Bronchial epithelial cell (primary cell): ENCODE results near the gene GRIK4. TPM values are rescaled to one million over a fixed set of nuclear protein-coding genes. Genes with fewer than 3 reads are reported as not detected.

ENCODE experiments used
- DNase-seq: peaks from one replicate; pipeline ENCODE4 v3.0.0-alpha.2; 2010; ENCODE audit warnings: low read depth
- FAIRE-seq: peaks from 2 replicates; lab custom pipeline; 2011; peaks lifted over from hg19 to GRCh38; lab: Jason Lieb, UNC
- H3K27me3 ChIP-seq: 2 replicates; pipeline ENCODE4 v1.5.1; 2011; ENCODE audit warnings: low read length; ENCODE audit not compliant: control insufficient read depth, insufficient read depth
- H3K36me3 ChIP-seq: 2 replicates; pipeline ENCODE4 v1.5.1; 2011; ENCODE audit warnings: low read length; ENCODE audit not compliant: control insufficient read depth, insufficient read depth
- H3K4me3 ChIP-seq: 2 replicates; pipeline ENCODE4 v1.5.1; 2011; ENCODE audit warnings: mild to moderate bottlenecking, low read depth, low read length, control low read depth
- total RNA-seq: library from RNA; depleted of rRNA; stranded (reverse); fragments of >200 nt; gene quantifications from 2 replicates; pipeline ENCODE4 v1.2.1, GENCODE V29; 2014
- TF ChIP-seq, protein P1 (sequence below): IDR thresholded peaks from 2 replicates; pipeline ENCODE4 v1.5.1; 2011; ENCODE audit warnings: mild to moderate bottlenecking, moderate library complexity, low read length, control low read depth, inconsistent platforms; ENCODE audit not compliant: insufficient read depth, severe bottlenecking

Gene GRIK4
- total RNA-seq, 1 donor from 2014 or later: not detected

DNA sequence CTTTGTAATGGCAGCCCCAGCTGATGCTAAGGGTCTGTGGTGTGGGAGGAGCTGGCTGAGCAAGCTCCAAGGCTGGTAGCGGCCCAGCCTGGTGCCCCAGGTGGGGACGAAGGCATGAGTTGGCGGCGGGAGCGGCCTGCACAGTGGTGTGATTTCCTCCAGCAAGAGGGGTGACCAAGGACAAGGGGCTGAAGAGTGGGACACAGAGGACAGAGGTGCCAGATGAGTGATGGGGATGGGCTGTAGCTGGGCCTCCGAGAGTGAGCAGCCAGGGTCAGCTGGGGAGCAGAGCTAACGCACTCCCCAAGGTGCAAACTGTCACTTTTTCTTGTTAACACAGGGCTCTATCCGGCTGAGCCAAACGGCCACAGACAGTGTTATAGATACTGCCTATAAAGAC lies 283.2 kb downstream of the GRIK4 start:
- Histone ChIP-seq H3K4me3 (no peak overlapping the region), H3K36me3 (no peaks in the 10 kb centered on the region), H3K27me3 (no peaks in the 10 kb centered on the region)
- FAIRE-seq (no peak), DNase-seq (no peak)
- TF ChIP-seq, protein P1, sequence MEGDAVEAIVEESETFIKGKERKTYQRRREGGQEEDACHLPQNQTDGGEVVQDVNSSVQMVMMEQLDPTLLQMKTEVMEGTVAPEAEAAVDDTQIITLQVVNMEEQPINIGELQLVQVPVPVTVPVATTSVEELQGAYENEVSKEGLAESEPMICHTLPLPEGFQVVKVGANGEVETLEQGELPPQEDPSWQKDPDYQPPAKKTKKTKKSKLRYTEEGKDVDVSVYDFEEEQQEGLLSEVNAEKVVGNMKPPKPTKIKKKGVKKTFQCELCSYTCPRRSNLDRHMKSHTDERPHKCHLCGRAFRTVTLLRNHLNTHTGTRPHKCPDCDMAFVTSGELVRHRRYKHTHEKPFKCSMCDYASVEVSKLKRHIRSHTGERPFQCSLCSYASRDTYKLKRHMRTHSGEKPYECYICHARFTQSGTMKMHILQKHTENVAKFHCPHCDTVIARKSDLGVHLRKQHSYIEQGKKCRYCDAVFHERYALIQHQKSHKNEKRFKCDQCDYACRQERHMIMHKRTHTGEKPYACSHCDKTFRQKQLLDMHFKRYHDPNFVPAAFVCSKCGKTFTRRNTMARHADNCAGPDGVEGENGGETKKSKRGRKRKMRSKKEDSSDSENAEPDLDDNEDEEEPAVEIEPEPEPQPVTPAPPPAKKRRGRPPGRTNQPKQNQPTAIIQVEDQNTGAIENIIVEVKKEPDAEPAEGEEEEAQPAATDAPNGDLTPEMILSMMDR: no peak

DNA sequence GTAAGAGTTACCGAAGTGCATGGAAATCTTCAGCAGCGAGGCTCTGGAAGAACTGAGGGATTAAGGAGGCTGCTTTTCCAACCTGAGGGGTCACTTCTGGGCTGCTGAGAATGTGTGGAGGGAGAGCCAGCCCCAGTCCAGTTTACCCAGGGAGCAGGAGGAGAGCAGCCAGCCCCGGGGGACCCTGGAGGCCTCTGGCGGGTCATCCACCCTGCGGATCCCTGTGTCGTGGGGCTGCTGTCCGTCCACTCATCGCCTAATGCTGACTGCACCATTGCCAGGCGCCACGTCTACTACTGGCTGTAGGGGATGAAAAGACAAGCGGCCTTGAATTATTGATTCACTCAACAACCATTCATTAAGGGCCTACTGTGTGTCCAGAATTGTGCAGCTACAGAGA lies 283.6 kb downstream of the GRIK4 start:
- TF ChIP-seq, protein P1: no peak
- DNase-seq (no peak), FAIRE-seq (no peak)
- H3K36me3 ChIP-seq: no peaks in the 10 kb centered on the region
- no peaks in the 10 kb centered on the region for H3K27me3 ChIP-seq
- H3K4me3 ChIP-seq: no peak overlapping the region

DNA sequence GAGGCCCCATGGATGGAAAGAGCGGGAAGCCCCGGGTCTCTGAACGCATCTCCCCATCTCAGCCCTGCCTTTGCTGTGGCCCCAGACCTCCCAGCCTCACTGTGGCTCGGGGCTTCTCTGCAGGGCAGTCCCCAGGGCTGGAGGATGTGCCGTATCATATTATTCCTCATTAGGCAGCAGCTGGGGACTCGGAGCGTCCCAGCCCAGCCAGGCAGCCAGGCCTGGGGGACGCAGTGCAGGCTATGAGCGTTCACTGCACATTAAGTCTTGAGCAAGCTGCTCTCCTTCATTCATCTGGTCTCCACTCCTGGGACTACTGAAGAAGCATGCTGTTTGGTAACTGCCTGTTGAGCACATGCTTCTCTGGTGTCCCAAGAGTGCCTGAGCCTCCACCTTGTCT lies 285.6 kb downstream of the GRIK4 start:
- no peaks in the 10 kb centered on the region for H3K27me3 ChIP-seq
- DNase-seq: no peak
- TF ChIP-seq, protein P1: no peak
- H3K4me3 ChIP-seq: no peak overlapping the region
- no peaks in the 10 kb centered on the region for H3K36me3 ChIP-seq
- no peak for FAIRE-seq

DNA sequence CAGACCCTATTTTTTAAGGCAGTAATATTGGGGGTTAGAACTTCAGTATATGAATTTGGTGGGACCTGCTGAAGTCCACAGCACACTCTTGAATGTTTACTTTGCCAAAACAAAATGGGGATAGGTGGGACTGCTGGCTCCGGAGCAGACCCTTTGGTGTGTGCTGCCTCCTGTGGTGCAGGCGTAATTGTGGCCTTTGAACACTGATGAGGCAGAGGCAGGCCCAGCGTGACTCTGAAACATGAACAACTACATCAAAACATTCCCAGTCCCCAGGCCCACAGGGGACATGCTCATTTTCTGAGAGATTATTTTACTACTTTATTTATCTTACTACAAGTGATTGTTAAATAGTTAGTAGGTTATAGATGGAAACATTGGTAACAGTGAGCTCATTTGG lies 287.3 kb downstream of the GRIK4 start:
- no peaks in the 10 kb centered on the region for H3K27me3 ChIP-seq
- FAIRE-seq (no peak), DNase-seq (no peak)
- TF ChIP-seq, protein P1: no peak
- no peak overlapping the region for H3K4me3 ChIP-seq
- no peaks in the 10 kb centered on the region for H3K36me3 ChIP-seq

DNA sequence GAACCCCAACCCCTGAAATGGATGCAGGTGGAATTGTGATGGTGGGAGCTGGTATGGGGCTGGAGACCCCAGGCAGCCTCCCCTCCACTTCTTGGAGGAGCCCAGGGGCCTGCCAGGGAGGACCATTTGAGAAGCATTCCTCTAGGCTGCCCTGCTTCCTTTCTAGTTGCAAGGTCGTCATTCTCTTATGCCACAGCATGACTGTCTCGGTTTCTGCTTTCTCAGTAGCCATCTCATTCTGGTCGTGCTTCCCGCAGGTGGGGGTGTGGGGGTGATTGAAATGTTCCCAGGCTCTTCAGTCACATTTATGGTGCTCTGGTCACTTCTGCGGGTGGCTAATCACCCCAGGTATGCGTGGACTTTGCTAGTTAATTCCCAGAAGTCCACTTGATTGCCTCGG lies 288.7 kb downstream of the GRIK4 start:
- DNase-seq (no peak), FAIRE-seq (no peak)
- H3K4me3 ChIP-seq: no peak overlapping the region
- no peaks in the 10 kb centered on the region for H3K36me3 ChIP-seq
- TF ChIP-seq, protein P1: no peak
- no peaks in the 10 kb centered on the region for H3K27me3 ChIP-seq
